SK-N-SH (cell line): ENCODE data around the gene SLC2A14. TPM values are rescaled to one million over a fixed set of nuclear protein-coding genes. Genes with fewer than 3 reads are reported as not detected.
"Not testable (repeated sequence)": the region's sequence is repeated elsewhere in the genome, so short reads cannot be mapped to it uniquely, and the experiment has no call there.

ENCODE experiments used
- CTCF ChIA-PET: fragments of 300-600, 350-600 bp; formaldehyde crosslinking; extraction: SDS; loops from one replicate; lab custom pipeline; 2021; lab: Yijun Ruan, JAX
- POLR2A ChIA-PET: fragments of 350-600 bp; sonication (Branson Sonifier 250); formaldehyde crosslinking; extraction: SDS; loops from one replicate; lab custom pipeline; 2020; ENCODE audit warnings: antibody characterized with exemption, inconsistent platforms; lab: Yijun Ruan, JAX
- DNase-seq: peaks from one replicate; pipeline ENCODE4 v3.0.0; 2012
- H2AFZ ChIP-seq: fragments of 200-600 bp; sonication (generic); 2 replicates; pipeline ENCODE4 v1.8.1; 2016; ENCODE audit warnings: antibody characterized with exemption, mild to moderate bottlenecking, low read depth
- H3F3A ChIP-seq: fragments of 200-600 bp; sonication (generic); replicated peaks from 2 replicates; pipeline ENCODE3; 2016; ENCODE audit warnings: antibody characterized with exemption, mild to moderate bottlenecking; ENCODE audit not compliant: insufficient read depth
- H3K27ac ChIP-seq, 2 experiments: fragments of 200-500 bp in 1 of 2; fragments of 200-600 bp in 1 of 2; sonication (Bioruptor generic) in 1 of 2; sonication (generic), shearing (Covaris generic) in 1 of 2; 2 replicates each; pipeline versions ENCODE4 v1.5.1 to v1.6.1; 2014 to 2016; ENCODE audit warnings: low read depth in 2 of 2, inconsistent platforms in 1 of 2, low read length in 1 of 2, mild to moderate bottlenecking in 1 of 2, mixed read lengths in 1 of 2
- H3K27me3 ChIP-seq: fragments of 200-600 bp; sonication (generic), shearing (Covaris generic); 2 replicates; pipeline ENCODE4 v1.6.1; 2016; ENCODE audit warnings: mixed run types; ENCODE audit not compliant: insufficient read depth
- H3K36me3 ChIP-seq, 2 experiments: fragments of 200-500 bp in 1 of 2; fragments of 200-600 bp in 1 of 2; sonication (Bioruptor generic) in 1 of 2; sonication (generic) in 1 of 2; replicated peaks in 1 of 2; 2 replicates each; pipeline versions ENCODE3 to v1.5.1; 2014 to 2016; ENCODE audit warnings: low read length in 1 of 2, mild to moderate bottlenecking in 1 of 2; ENCODE audit not compliant: insufficient read depth in 2 of 2, control insufficient read depth in 1 of 2
- H3K4me1 ChIP-seq, 2 experiments: fragments of 200-500 bp in 1 of 2; fragments of 200-600 bp in 1 of 2; sonication (Bioruptor generic) in 1 of 2; sonication (generic), shearing (Covaris generic) in 1 of 2; 2 replicates each; pipeline versions ENCODE4 v1.5.1 to v1.6.1; 2014 to 2016; ENCODE audit warnings: low read depth in 1 of 2, low read length in 1 of 2, mixed run types in 1 of 2; ENCODE audit not compliant: insufficient read depth in 2 of 2, control insufficient read depth in 1 of 2
- H3K4me2 ChIP-seq: fragments of 200-600 bp; sonication (generic), shearing (Covaris generic); 2 replicates; pipeline ENCODE4 v1.6.1; 2017; ENCODE audit warnings: mixed run types
- H3K4me3 ChIP-seq, 2 experiments: fragments of 200-500 bp in 1 of 2; fragments of 200-600 bp in 1 of 2; sonication (Bioruptor generic) in 1 of 2; sonication (generic), shearing (Covaris generic) in 1 of 2; 2 replicates each; pipeline versions ENCODE4 v1.5.1 to v1.8.1; 2014 to 2016; ENCODE audit warnings: low read depth in 2 of 2, inconsistent platforms in 1 of 2, low read length in 1 of 2, mild to moderate bottlenecking in 1 of 2, mixed read lengths in 1 of 2, moderate library complexity in 1 of 2
- H3K79me2 ChIP-seq: fragments of 200-600 bp; sonication (generic); 2 replicates; pipeline ENCODE4 v1.8.1; 2017; ENCODE audit warnings: mild to moderate bottlenecking; ENCODE audit not compliant: insufficient read depth
- H3K9ac ChIP-seq: fragments of 200-600 bp; sonication (generic); 2 replicates; pipeline ENCODE4 v1.6.1; 2017; ENCODE audit warnings: mixed run types
- H3K9me2 ChIP-seq: fragments of 200-600 bp; sonication (generic); 2 replicates; pipeline ENCODE4 v1.6.1; 2017; ENCODE audit warnings: mixed run types
- H3K9me3 ChIP-seq: fragments of 200-600 bp; sonication (generic); 2 replicates; pipeline ENCODE4 v1.6.1; 2017; ENCODE audit warnings: mixed run types, mild to moderate bottlenecking, moderate library complexity
- H4K20me1 ChIP-seq: fragments of 200-600 bp; sonication (generic); 2 replicates; pipeline ENCODE4 v1.6.1; 2017; ENCODE audit warnings: mild to moderate bottlenecking, mixed run types; ENCODE audit not compliant: insufficient read depth
- ELF1 ChIP-seq: IDR thresholded peaks from 2 replicates; pipeline ENCODE4 v1.4.0; 2012
- EZH2phosphoT487 ChIP-seq: fragments of 200-600 bp; sonication (generic); IDR thresholded peaks from 2 replicates; pipeline ENCODE4 v1.6.1; 2017; ENCODE audit warnings: low read depth, mixed run types, mild to moderate bottlenecking, antibody characterized with exemption, moderate library complexity, borderline replicate concordance
- FOXM1 ChIP-seq: IDR thresholded peaks from 2 replicates; pipeline ENCODE4 v1.4.0; 2012; ENCODE audit warnings: low read depth, mild to moderate bottlenecking
- GABPA ChIP-seq: IDR thresholded peaks from 2 replicates; pipeline ENCODE4 v1.4.0; 2012; ENCODE audit warnings: low read depth, mild to moderate bottlenecking
- IRF3 ChIP-seq: fragments of 150-350 bp; IDR thresholded peaks from 2 replicates; pipeline ENCODE4 v1.6.1; 2016; ENCODE audit warnings: mild to moderate bottlenecking, low read depth, low read length
- JUND ChIP-seq: IDR thresholded peaks from 2 replicates; pipeline ENCODE4 v1.4.0; 2012
- MEF2A ChIP-seq: IDR thresholded peaks from 2 replicates; pipeline ENCODE4 v1.4.0; 2012; ENCODE audit warnings: low read depth, borderline replicate concordance
- MXI1 ChIP-seq: IDR thresholded peaks from 2 replicates; pipeline ENCODE4 v1.6.1; 2012; ENCODE audit warnings: mild to moderate bottlenecking, low read depth, low read length, improper control_type of control experiment
- NRF1 ChIP-seq: IDR thresholded peaks from 2 replicates; pipeline ENCODE4 v1.6.1; 2012; ENCODE audit warnings: low read depth, mild to moderate bottlenecking, low read length
- RCOR1 ChIP-seq: fragments of 150-350 bp; IDR thresholded peaks from 2 replicates; pipeline ENCODE4 v1.6.1; 2017; ENCODE audit warnings: antibody characterized with exemption, low read length
- RFX5 ChIP-seq: IDR thresholded peaks from 2 replicates; pipeline ENCODE4 v1.6.1; 2012; ENCODE audit warnings: mild to moderate bottlenecking, improper control_type of control experiment, low read length
- RXRA ChIP-seq: IDR thresholded peaks from 2 replicates; pipeline ENCODE4 v1.4.0; 2012; ENCODE audit warnings: low read depth, mild to moderate bottlenecking, borderline replicate concordance
- SIN3A ChIP-seq: IDR thresholded peaks from 2 replicates; pipeline ENCODE4 v1.6.1; 2012; ENCODE audit warnings: low read depth, mild to moderate bottlenecking, low read length, moderate library complexity, borderline replicate concordance
- TCF12 ChIP-seq: IDR thresholded peaks from 2 replicates; pipeline ENCODE4 v1.4.0; 2012
- USF1 ChIP-seq: IDR thresholded peaks from 2 replicates; pipeline ENCODE4 v1.4.0; 2012; ENCODE audit warnings: low read depth, borderline replicate concordance
- YY1 ChIP-seq: IDR thresholded peaks from 2 replicates; pipeline ENCODE4 v1.4.0; 2012; ENCODE audit warnings: low read depth, mild to moderate bottlenecking
- WGBS: methylation state at CpG from one replicate; pipeline ENCODE4 v1.1.6; 2017; ENCODE audit warnings: low lambda C conversion rate; 5-methylcytosine and 5-hydroxymethylcytosine counted together
- polyA plus RNA-seq, 3 experiments: library from polyadenylated mRNA; depleted of rRNA; stranded (reverse); fragments of >200 nt; gene quantifications; 2 replicates each; pipeline ENCODE4 v1.2.3, GENCODE V29; 2012
- TF ChIP-seq, protein P1 (sequence below): IDR thresholded peaks from 2 replicates; pipeline ENCODE4; 2012
- TF ChIP-seq, protein P2 (sequence below): fragments of 150-350 bp; IDR thresholded peaks from 2 replicates; pipeline ENCODE4 v1.6.1; 2017; ENCODE audit warnings: antibody characterized with exemption, low read length, low read depth, borderline replicate concordance

Gene SLC2A14
- polyA plus RNA-seq, 1 of the 3 experiments (the other 2 are of a cell fraction): 0.39 TPM

DNA sequence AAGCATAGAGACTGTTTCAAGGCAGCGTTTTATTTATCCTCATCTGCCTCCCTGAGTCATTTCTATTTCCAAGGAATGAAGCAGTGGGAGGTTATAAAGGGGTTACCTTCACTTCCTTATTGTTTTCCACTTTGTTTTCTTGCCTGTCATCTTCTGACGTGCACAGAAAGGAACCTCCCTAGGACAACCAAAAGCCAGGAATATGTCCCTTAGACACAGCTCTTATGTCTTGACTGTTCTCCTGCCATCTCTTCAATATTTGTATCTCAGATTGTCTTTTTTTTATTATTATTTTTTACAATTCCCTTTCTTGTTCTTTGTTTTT lies 24.7 kb downstream of the SLC2A14 start:
- H3K9me2 ChIP-seq, H3K27ac ChIP-seq, H3K4me1 ChIP-seq, POLR2A ChIA-PET, CTCF ChIA-PET, DNase-seq, H2AFZ ChIP-seq, H3K4me3 ChIP-seq, H4K20me1 ChIP-seq, H3F3A ChIP-seq, H3K9me3 ChIP-seq, H3K4me2 ChIP-seq, H3K9ac ChIP-seq, H3K36me3 ChIP-seq, H3K79me2 ChIP-seq: not testable (repeated sequence)
- WGBS: 4% methylated on average over 2 of the region's 2 CpGs
- peaks cover 74% of the 10 kb centered on the region for H3K27me3 ChIP-seq

DNA sequence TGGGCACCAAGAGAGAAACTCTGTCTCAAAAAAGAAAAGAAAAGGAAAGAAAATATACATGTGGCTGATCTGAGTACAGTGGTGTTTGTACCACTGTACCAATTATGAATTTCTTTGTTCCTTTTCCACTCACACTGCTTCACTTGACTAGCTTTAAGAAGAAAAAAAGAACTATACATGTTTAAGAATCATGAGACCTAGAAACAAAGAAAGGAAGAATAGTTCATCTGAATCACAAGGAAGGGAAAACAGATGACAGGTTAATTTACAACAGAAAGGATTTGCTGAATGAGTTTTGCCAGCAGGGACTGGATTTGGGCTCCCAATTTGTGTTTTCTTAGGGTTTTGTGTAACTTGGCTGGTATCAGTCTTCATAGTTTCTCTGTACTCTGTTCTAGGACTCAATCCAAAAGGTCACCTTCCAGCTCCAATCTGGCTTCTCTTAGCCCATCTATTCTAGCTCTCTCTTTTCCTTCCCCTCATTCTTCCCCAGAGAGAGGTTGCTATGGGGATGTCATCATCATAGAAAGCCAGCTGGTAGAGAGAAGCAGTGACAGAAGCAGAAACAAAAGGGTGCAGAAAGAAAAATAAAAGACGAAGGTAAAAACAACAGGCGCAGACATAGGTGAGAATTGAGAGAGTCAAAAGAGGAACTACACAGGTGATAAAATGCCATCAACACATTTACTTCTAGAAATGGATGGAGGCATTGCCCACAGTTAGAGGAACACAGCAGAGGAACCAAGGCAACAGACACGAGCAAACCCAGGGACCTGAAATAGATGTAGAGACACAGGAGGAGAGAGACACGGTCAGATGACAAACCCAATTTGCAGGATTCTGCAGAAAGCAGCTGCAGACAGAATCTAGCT lies 25.3 kb downstream of the SLC2A14 start:
- CTCF ChIA-PET, POLR2A ChIA-PET, DNase-seq, H3K4me3 ChIP-seq, H2AFZ ChIP-seq, H3K4me1 ChIP-seq, H3K27ac ChIP-seq, H3K36me3 ChIP-seq, H3K9me3 ChIP-seq, H3F3A ChIP-seq, H4K20me1 ChIP-seq, H3K9ac ChIP-seq, H3K4me2 ChIP-seq, H3K79me2 ChIP-seq, H3K9me2 ChIP-seq: not testable (repeated sequence)
- WGBS: 6% methylated on average over 3 of the region's 4 CpGs
- peaks cover 68% of the 10 kb centered on the region for H3K27me3 ChIP-seq

DNA sequence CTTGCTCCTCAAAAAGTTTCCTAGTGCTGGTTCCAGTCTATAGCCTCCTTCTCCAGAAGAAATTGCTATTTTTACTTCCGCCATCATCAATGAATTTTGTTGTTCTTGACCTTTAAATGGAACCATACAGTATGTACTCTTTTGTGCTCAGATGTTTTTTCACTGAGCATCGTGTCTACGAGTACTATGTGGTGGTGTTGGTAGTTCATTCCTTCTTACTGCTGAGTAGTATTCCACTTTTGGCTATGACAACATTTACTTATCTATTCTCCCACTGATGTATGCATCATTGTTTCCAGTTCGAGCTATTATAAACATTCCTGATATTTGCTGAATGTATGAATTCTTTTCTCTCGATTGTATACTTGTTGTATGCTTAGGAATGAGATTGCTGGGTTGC lies 28.6 kb downstream of the SLC2A14 start:
- Histone ChIP-seq H3K27ac (no peak overlapping the region), H3K36me3 (no peaks in the 10 kb centered on the region), H3K4me2 (no peak overlapping the region), H3K4me3 (no peak overlapping the region), H3K9me3 (no peaks in the 10 kb centered on the region), H2AFZ (no peak overlapping the region), H3K27me3 (peaks cover 58% of the 10 kb centered on the region; the same call in 1 of the 2 replicates), H3K79me2 (no peaks in the 10 kb centered on the region), H3K4me1 (no peaks in the 10 kb centered on the region), H3F3A (no peaks in the 10 kb centered on the region), H3K9ac (no peak overlapping the region), H4K20me1 (no peaks in the 10 kb centered on the region), H3K9me2 (no peaks in the 10 kb centered on the region)
- DNase-seq: no peak
- POLR2A ChIA-PET: no interaction called here
- 7% methylated on average over 5 of the region's 5 CpGs for WGBS
- TF ChIP-seq ELF1 (no peak), RXRA (no peak), SIN3A (no peak), RFX5 (no peak), RCOR1 (no peak), YY1 (no peak), EZH2phosphoT487 (no peak), FOXM1 (no peak), MXI1 (no peak), MEF2A (no peak), TCF12 (no peak), USF1 (no peak), NRF1 (no peak), JUND (no peak), GABPA (no peak), IRF3 (no peak)
- TF ChIP-seq, protein P1, sequence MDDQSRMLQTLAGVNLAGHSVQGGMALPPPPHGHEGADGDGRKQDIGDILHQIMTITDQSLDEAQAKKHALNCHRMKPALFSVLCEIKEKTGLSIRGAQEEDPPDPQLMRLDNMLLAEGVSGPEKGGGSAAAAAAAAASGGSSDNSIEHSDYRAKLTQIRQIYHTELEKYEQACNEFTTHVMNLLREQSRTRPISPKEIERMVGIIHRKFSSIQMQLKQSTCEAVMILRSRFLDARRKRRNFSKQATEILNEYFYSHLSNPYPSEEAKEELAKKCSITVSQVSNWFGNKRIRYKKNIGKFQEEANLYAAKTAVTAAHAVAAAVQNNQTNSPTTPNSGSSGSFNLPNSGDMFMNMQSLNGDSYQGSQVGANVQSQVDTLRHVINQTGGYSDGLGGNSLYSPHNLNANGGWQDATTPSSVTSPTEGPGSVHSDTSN: no peak
- TF ChIP-seq, protein P2, sequence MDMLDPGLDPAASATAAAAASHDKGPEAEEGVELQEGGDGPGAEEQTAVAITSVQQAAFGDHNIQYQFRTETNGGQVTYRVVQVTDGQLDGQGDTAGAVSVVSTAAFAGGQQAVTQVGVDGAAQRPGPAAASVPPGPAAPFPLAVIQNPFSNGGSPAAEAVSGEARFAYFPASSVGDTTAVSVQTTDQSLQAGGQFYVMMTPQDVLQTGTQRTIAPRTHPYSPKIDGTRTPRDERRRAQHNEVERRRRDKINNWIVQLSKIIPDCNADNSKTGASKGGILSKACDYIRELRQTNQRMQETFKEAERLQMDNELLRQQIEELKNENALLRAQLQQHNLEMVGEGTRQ: no peak
- CTCF ChIA-PET: interaction anchor here (1.1 kb wide), 1 partner anchor 15 kb away, joined by 4 read pairs; no protein-coding TSS in a partner anchor
